ENCODE measurements around the gene RNASET2. TPM values are rescaled to one million over a fixed set of nuclear protein-coding genes. Genes with fewer than 3 reads are reported as not detected.

Gene RNASET2
- total and polyA plus RNA-seq, 2 experiments from 2014 or later, result 144 to 266 TPM

GRCh38 chr6:166999884-167000253, 43.5 kb upstream of the RNASET2 start:
- H3K4me3 ChIP-seq, result peak overlapping the region; percentile 73
- H3K36me3 ChIP-seq (replicated peaks; ENCODE audit: insufficient read depth, low read depth), result no peaks in the 10 kb centered on the region
- no peaks in the 10 kb centered on the region for H3K9me2 ChIP-seq (replicated peaks; ENCODE audit: insufficient read depth)
- H3K27ac ChIP-seq, result peak overlapping the region; percentile 60
- no peaks in the 10 kb centered on the region for H3K9me3 ChIP-seq (ENCODE audit: low read depth)
- H3K79me2 ChIP-seq, result peaks cover 61% of the 10 kb centered on the region
- 3% methylated on average over 10 of the region's 10 CpGs for WGBS (ENCODE audit: low lambda C conversion rate, missing lambda C conversion rate)
- H3K27me3 ChIP-seq, result no peaks in the 10 kb centered on the region
- peak overlapping the region; percentile 78 for H2AFZ ChIP-seq
- H4K20me1 ChIP-seq (ENCODE audit: insufficient read depth, poor library complexity, severe bottlenecking), result no peaks in the 10 kb centered on the region
- DNase-seq (ENCODE audit: low spot score), result no peak
- peak overlapping the region; percentile 81 for H3K4me2 ChIP-seq
- TF ChIP-seq CTCF (IDR thresholded peaks at IDR 0.05; ENCODE audit: poor library complexity) (no peak), EZH2 (IDR thresholded peaks at IDR 0.05; ENCODE audit: borderline replicate concordance) (no peak), EZH2phosphoT487 (IDR thresholded peaks at IDR 0.05; ENCODE audit: low read depth, severe bottlenecking, unreplicated experiment) (no peak)
- peaks cover 15% of the 10 kb centered on the region for H3K4me1 ChIP-seq (ENCODE audit: insufficient read depth)

- H3K9me2 ChIP-seq (replicated peaks; ENCODE audit: insufficient read depth), result no peaks in the 10 kb centered on the region
- WGBS (ENCODE audit: low lambda C conversion rate, missing lambda C conversion rate), result 1% methylated on average over 70 of the region's 93 CpGs
- no peaks in the 10 kb centered on the region for H4K20me1 ChIP-seq (ENCODE audit: insufficient read depth, poor library complexity, severe bottlenecking)
- peak within 1 kb of the TSS; percentile 60 for H3K27ac ChIP-seq
- H3K9me3 ChIP-seq (ENCODE audit: low read depth), result no peaks in the 10 kb centered on the region
- H3K4me2 ChIP-seq, result peak within 1 kb of the TSS; percentile 97
- TF ChIP-seq EZH2phosphoT487 (IDR thresholded peaks at IDR 0.05; ENCODE audit: low read depth, severe bottlenecking, unreplicated experiment), result no peak
- TF ChIP-seq EZH2 (IDR thresholded peaks at IDR 0.05; ENCODE audit: borderline replicate concordance), result no peak
- TF ChIP-seq CTCF (IDR thresholded peaks at IDR 0.05; ENCODE audit: poor library complexity), result no peak
- peak; percentile 98 for DNase-seq (ENCODE audit: low spot score)
- peaks cover 57% of the 10 kb centered on the region for H3K79me2 ChIP-seq
- H3K27me3 ChIP-seq, result no peaks in the 10 kb centered on the region
- peaks cover 15% of the 10 kb centered on the region for H3K4me1 ChIP-seq (ENCODE audit: insufficient read depth)
- H2AFZ ChIP-seq, result peak within 1 kb of the TSS; percentile 78
- peak within 1 kb of the TSS; percentile 73 for H3K4me3 ChIP-seq
- no peaks in the 10 kb centered on the region for H3K36me3 ChIP-seq (replicated peaks; ENCODE audit: insufficient read depth, low read depth)
These were observed 43.0 kb upstream of the RNASET2 start, which contains the start of gene CEP43 for GRCh38 chr6:166999145-166999883. Gene CEP43, plus strand, starts transcription at chr6:166999397. Its CDS starts 16 bp downstream, at chr6:166999413.

- no peaks in the 10 kb centered on the region for H3K27me3 ChIP-seq
- no peaks in the 10 kb centered on the region for H3K9me3 ChIP-seq (ENCODE audit: low read depth)
- DNase-seq (ENCODE audit: low spot score), result peak; percentile 39
- H3K27ac ChIP-seq, result peak overlapping the region; percentile 12
- H2AFZ ChIP-seq, result peak overlapping the region; percentile 51
- WGBS (ENCODE audit: low lambda C conversion rate, missing lambda C conversion rate), result under 1% methylated on average over 71 of the region's 96 CpGs
- no peaks in the 10 kb centered on the region for H4K20me1 ChIP-seq (ENCODE audit: insufficient read depth, poor library complexity, severe bottlenecking)
- peak overlapping the region; percentile 97 for H3K4me2 ChIP-seq
- peak overlapping the region; percentile 67 for H3K4me3 ChIP-seq
- peaks cover 48% of the 10 kb centered on the region for H3K79me2 ChIP-seq
- no peaks in the 10 kb centered on the region for H3K9me2 ChIP-seq (replicated peaks; ENCODE audit: insufficient read depth)
- H3K36me3 ChIP-seq (replicated peaks; ENCODE audit: insufficient read depth, low read depth), result no peaks in the 10 kb centered on the region
- TF ChIP-seq EZH2phosphoT487 (IDR thresholded peaks at IDR 0.05; ENCODE audit: low read depth, severe bottlenecking, unreplicated experiment) (no peak), CTCF (IDR thresholded peaks at IDR 0.05; ENCODE audit: poor library complexity) (no peak), EZH2 (IDR thresholded peaks at IDR 0.05; ENCODE audit: borderline replicate concordance) (no peak)
- H3K4me1 ChIP-seq (ENCODE audit: insufficient read depth), result peaks cover 15% of the 10 kb centered on the region
These were observed 42.1 kb upstream of the RNASET2 start for GRCh38 chr6:166998256-166999144.

Data from hepatocyte (in vitro differentiated cells).